ENCODE measurements around the gene MRPS18A. TPM values are rescaled to one million over a fixed set of nuclear protein-coding genes. Genes with fewer than 3 reads are reported as not detected.
A peak's percentile ranks its signal among the peaks of the same experiment; 100 is the strongest.

The MRPS18A gene
- total RNA-seq, 4 donors from 2014 or later = 30.7 to 47.4 (median 37.1) TPM

- H3K4me3 ChIP-seq = no peak overlapping the region
- H3K9me3 ChIP-seq = no peaks in the 10 kb centered on the region
- peaks cover 54 to 97% (median 95%) of the 10 kb centered on the region in 4 donors for H3K36me3 ChIP-seq
- no peak for DNase-seq (ENCODE audit: extremely low spot score)
- TF ChIP-seq POLR2AphosphoS5 (IDR thresholded peaks at IDR 0.05) (no peak), EP300 (IDR thresholded peaks at IDR 0.05) (no peak), POLR2A (IDR thresholded peaks at IDR 0.05; ENCODE audit: low read depth) (no peak), CTCF (IDR thresholded peaks at IDR 0.05) (no peak)
- intact Hi-C loops (cut with DNase I) = no loop called here
- no peak overlapping the region for H3K27ac ChIP-seq (replicated peaks in 1 of 4)
- no peaks in the 10 kb centered on the region for H3K27me3 ChIP-seq
- WGBS = 93% methylated on average over 5 of the region's 7 CpGs
- peaks cover 10 to 15% (median 12%) of the 10 kb centered on the region in 4 donors for H3K4me1 ChIP-seq
These were observed 10.5 kb downstream of the MRPS18A start for GRCh38 chr6:43676962-43677606.

GRCh38 chr6:43674921-43675320, 12.7 kb downstream of the MRPS18A start:
- Histone ChIP-seq H3K9me3 (no peaks in the 10 kb centered on the region), H3K36me3 (peaks cover 56 to 100% (median 93%) of the 10 kb centered on the region in 4 donors), H3K4me1 (peaks cover 7 to 29% (median 22%) of the 10 kb centered on the region in 4 donors), H3K27me3 (no peaks in the 10 kb centered on the region), H3K4me3 (no peak overlapping the region), H3K27ac (replicated peaks in 1 of 4) (no peak overlapping the region)
- 96% methylated on average over 8 of the region's 8 CpGs for WGBS
- no peak for DNase-seq (ENCODE audit: extremely low spot score)
- intact Hi-C loops (cut with DNase I) = no loop called here
- TF ChIP-seq POLR2A (IDR thresholded peaks at IDR 0.05; ENCODE audit: low read depth) (no peak), POLR2AphosphoS5 (IDR thresholded peaks at IDR 0.05) (no peak), CTCF (IDR thresholded peaks at IDR 0.05) (no peak), EP300 (IDR thresholded peaks at IDR 0.05) (no peak)

GRCh38 chr6:43674291-43674690, 13.3 kb downstream of the MRPS18A start:
- Histone ChIP-seq H3K4me1 (peaks cover 11 to 35% (median 28%) of the 10 kb centered on the region in 4 donors), H3K36me3 (peaks cover 56 to 96% (median 87%) of the 10 kb centered on the region in 4 donors), H3K27ac (replicated peaks in 1 of 4) (no peak overlapping the region), H3K9me3 (no peaks in the 10 kb centered on the region), H3K27me3 (no peaks in the 10 kb centered on the region), H3K4me3 (no peak overlapping the region)
- no peak for TF ChIP-seq POLR2AphosphoS5 (IDR thresholded peaks at IDR 0.05)
- no peak for TF ChIP-seq EP300 (IDR thresholded peaks at IDR 0.05)
- no peak for TF ChIP-seq POLR2A (IDR thresholded peaks at IDR 0.05; ENCODE audit: low read depth)
- TF ChIP-seq CTCF (IDR thresholded peaks at IDR 0.05) = no peak
- WGBS = 94% methylated on average over 2 of the region's 2 CpGs
- no peak for DNase-seq (ENCODE audit: extremely low spot score)
- intact Hi-C loops (cut with DNase I) = no loop called here

- H3K9me3 ChIP-seq = no peaks in the 10 kb centered on the region
- peaks cover 19 to 42% (median 36%) of the 10 kb centered on the region in 4 donors for H3K4me1 ChIP-seq
- no peak overlapping the region for H3K4me3 ChIP-seq
- peak overlapping the region in 3 of 4 donors; percentile 2 to 53 (median 24) for H3K27ac ChIP-seq (replicated peaks in 1 of 4)
- DNase-seq (ENCODE audit: extremely low spot score) = no peak
- WGBS = 79% methylated on average over 12 of the region's 15 CpGs
- peaks cover 51 to 88% (median 79%) of the 10 kb centered on the region in 4 donors for H3K36me3 ChIP-seq
- TF ChIP-seq POLR2AphosphoS5 (IDR thresholded peaks at IDR 0.05) = no peak
- no peak for TF ChIP-seq CTCF (IDR thresholded peaks at IDR 0.05)
- no peak for TF ChIP-seq EP300 (IDR thresholded peaks at IDR 0.05)
- TF ChIP-seq POLR2A (IDR thresholded peaks at IDR 0.05; ENCODE audit: low read depth) = no peak
- intact Hi-C loops (cut with DNase I) = no loop called here
- no peaks in the 10 kb centered on the region for H3K27me3 ChIP-seq
These were observed 14.0 kb downstream of the MRPS18A start for GRCh38 chr6:43673444-43674084.
